HEK293T (cell line): ENCODE results near the gene IPMK.

Source experiments
- ARNT ChIP-seq: fragments of 450-650 bp; IDR thresholded peaks from 2 replicates; pipeline ENCODE4 v1.6.1; 2017; ENCODE audit warnings: mild to moderate bottlenecking
- BHLHE40 ChIP-seq: fragments of 450-650 bp; IDR thresholded peaks from 2 replicates; pipeline ENCODE4 v1.6.1; 2016; ENCODE audit warnings: mild to moderate bottlenecking, moderate library complexity, borderline replicate concordance
- ELF4 ChIP-seq: fragments of 450-650 bp; IDR thresholded peaks from 2 replicates; pipeline ENCODE4 v1.6.1; 2017; ENCODE audit warnings: antibody characterized with exemption
- FOXK2 ChIP-seq: fragments of 450-650 bp; IDR thresholded peaks from 2 replicates; pipeline ENCODE4 v1.6.1; 2016; ENCODE audit warnings: mild to moderate bottlenecking
- FOXM1 ChIP-seq: fragments of 450-650 bp; IDR thresholded peaks from 2 replicates; pipeline ENCODE4 v1.6.1; 2017; ENCODE audit warnings: mild to moderate bottlenecking, borderline replicate concordance
- LEF1 ChIP-seq: fragments of 450-650 bp; IDR thresholded peaks from 2 replicates; pipeline ENCODE4 v1.6.1; 2017; ENCODE audit warnings: mild to moderate bottlenecking, borderline replicate concordance
- SUZ12 ChIP-seq: fragments of 450-650 bp; IDR thresholded peaks from 2 replicates; pipeline ENCODE4 v1.6.1; 2016; ENCODE audit warnings: mild to moderate bottlenecking
- TARDBP ChIP-seq: fragments of 450-650 bp; IDR thresholded peaks from 2 replicates; pipeline ENCODE4 v1.6.1; 2016
- ZNF384 ChIP-seq: fragments of 450-650 bp; IDR thresholded peaks from 2 replicates; pipeline ENCODE4 v1.6.1; 2016

GRCh38 chr10:58212622-58213021 lies 55.1 kb downstream of the IPMK start:
- TF ChIP-seq TARDBP (no peak), FOXK2 (no peak), FOXM1 (no peak), SUZ12 (no peak), BHLHE40 (no peak), ARNT (no peak), LEF1 (no peak), ELF4 (no peak), ZNF384 (no peak)
